Endodermal cell (in vitro differentiated cells): ENCODE measurements around the gene MRC2. TPM values are rescaled to one million over a fixed set of nuclear protein-coding genes. Genes with fewer than 3 reads are reported as not detected.

Experiments
- DNase-seq: peaks from one replicate; pipeline ENCODE4 v3.0.0-alpha.2; 2017
- H3K27ac ChIP-seq: 2 replicates; pipeline ENCODE4 v1.5.1; 2013; ENCODE audit warnings: mild to moderate bottlenecking, low read depth, low read length, moderate library complexity
- H3K27me3 ChIP-seq: 2 replicates; pipeline ENCODE4 v1.6.1; 2013; ENCODE audit warnings: mild to moderate bottlenecking, low read length, moderate library complexity; ENCODE audit not compliant: insufficient read depth, control insufficient read depth, poor library complexity, severe bottlenecking
- H3K36me3 ChIP-seq: 2 replicates; pipeline ENCODE4 v1.7.0; 2013; ENCODE audit warnings: mild to moderate bottlenecking, low read length, moderate library complexity; ENCODE audit not compliant: control insufficient read depth, insufficient read depth
- H3K4me1 ChIP-seq: one replicate; pipeline ENCODE4 v1.7.0; 2013; ENCODE audit warnings: low read length; ENCODE audit not compliant: control insufficient read depth, insufficient read depth
- H3K4me3 ChIP-seq: 2 replicates; pipeline ENCODE4 v1.5.1; 2013; ENCODE audit warnings: mild to moderate bottlenecking, low read length, moderate library complexity
- H3K9ac ChIP-seq: 2 replicates; pipeline ENCODE4 v1.6.1; 2013; ENCODE audit warnings: mild to moderate bottlenecking, low read length, moderate library complexity; ENCODE audit not compliant: poor library complexity, severe bottlenecking; ENCODE audit errors: extremely low read depth
- H3K9me3 ChIP-seq: 2 replicates; pipeline ENCODE4 v1.6.1; 2013; ENCODE audit warnings: mild to moderate bottlenecking, low read length, moderate library complexity; ENCODE audit not compliant: control insufficient read depth
- H3K27ac Mint-ChIP-seq: 2 replicates; pipeline ENCODE4 v1.8.0; 2020; ENCODE audit warnings: mixed read lengths
- H3K27me3 Mint-ChIP-seq: 2 replicates; pipeline ENCODE4 v1.8.0; 2021; ENCODE audit warnings: mild to moderate bottlenecking, mixed read lengths; ENCODE audit not compliant: insufficient read depth
- H3K36me3 Mint-ChIP-seq: 2 replicates; pipeline ENCODE4 v1.8.0; 2020; ENCODE audit warnings: low read depth, mixed read lengths
- H3K4me1 Mint-ChIP-seq: 2 replicates; pipeline ENCODE4 v1.8.0; 2020; ENCODE audit warnings: mixed read lengths
- H3K4me3 Mint-ChIP-seq: 2 replicates; pipeline ENCODE4 v1.8.0; 2020; ENCODE audit warnings: mild to moderate bottlenecking, moderate library complexity, mixed read lengths
- H3K9me3 Mint-ChIP-seq: 2 replicates; pipeline ENCODE4 v1.8.0; 2020; ENCODE audit warnings: mild to moderate bottlenecking, mixed read lengths
- CTCF ChIP-seq: fragments of 200-600 bp; sonication (generic); conservative IDR thresholded peaks from 2 replicates; pipeline ENCODE4 v1.5.0; 2021; ENCODE audit warnings: antibody characterized with exemption, mild to moderate bottlenecking
- WGBS, 2 experiments: methylation state at CpG; one replicate each; pipeline versions ENCODE4 v1.1.5 to v1.1.7; 2013; ENCODE audit warnings: missing lambda C conversion rate in 2 of 2, mixed read lengths in 1 of 2; ENCODE audit not compliant: insufficient coverage in 1 of 2, insufficient read length in 1 of 2; 5-methylcytosine and 5-hydroxymethylcytosine counted together
- total RNA-seq, 2 donors: library from RNA; stranded (reverse); fragmentation: NEBNext Ultra II Directional in 1 of 2; extraction: Animal tissue kit (Norgen Biotek cat#: 25700) in 1 of 2; gene quantifications; 2 replicates in 1 of 2; 3 replicates in 1 of 2; pipeline ENCODE4 v1.2.1, GENCODE V29; 2021

Gene MRC2
- total RNA-seq, 2 donors from 2014 or later: 103 to 165 TPM

DNA sequence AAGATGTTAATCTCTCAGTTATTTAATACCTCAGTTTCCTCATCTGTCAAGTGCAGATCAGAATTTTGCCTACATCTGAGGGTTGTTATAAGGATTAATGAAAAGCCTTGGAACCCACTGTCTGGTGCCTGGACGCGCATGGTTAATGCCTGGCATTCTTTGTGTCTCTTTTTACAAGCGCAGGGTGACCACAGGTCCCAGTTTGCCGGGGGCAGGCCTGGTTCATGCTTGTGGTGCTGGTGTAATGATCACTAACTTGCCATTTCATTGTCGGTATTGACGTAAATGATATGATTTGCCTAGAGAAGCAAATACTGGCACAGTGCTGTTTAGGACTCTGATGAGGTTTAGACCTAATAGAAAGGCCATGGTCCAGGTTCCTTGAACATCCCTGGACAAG lies 23.1 kb downstream of the MRC2 start:
- peaks cover 22% of the 10 kb centered on the region for H3K4me1 Mint-ChIP-seq
- H3K27ac Mint-ChIP-seq: no peak overlapping the region
- Histone ChIP-seq H3K36me3 (peaks cover 9% of the 10 kb centered on the region), H3K4me1 (peaks cover 7% of the 10 kb centered on the region), H3K9ac (no peak overlapping the region), H3K27me3 (no peaks in the 10 kb centered on the region), H3K9me3 (no peaks in the 10 kb centered on the region), H3K4me3 (no peak overlapping the region), H3K27ac (no peak overlapping the region)
- H3K4me3 Mint-ChIP-seq: no peak overlapping the region
- H3K9me3 Mint-ChIP-seq: peaks cover 2% of the 10 kb centered on the region
- WGBS, 2 experiments: 95 to 98% methylated on average over 4 to 6 of the region's 6 CpGs
- no peak for DNase-seq
- peaks cover 11% of the 10 kb centered on the region for H3K36me3 Mint-ChIP-seq
- H3K27me3 Mint-ChIP-seq: no peaks in the 10 kb centered on the region
- TF ChIP-seq CTCF: no peak

DNA sequence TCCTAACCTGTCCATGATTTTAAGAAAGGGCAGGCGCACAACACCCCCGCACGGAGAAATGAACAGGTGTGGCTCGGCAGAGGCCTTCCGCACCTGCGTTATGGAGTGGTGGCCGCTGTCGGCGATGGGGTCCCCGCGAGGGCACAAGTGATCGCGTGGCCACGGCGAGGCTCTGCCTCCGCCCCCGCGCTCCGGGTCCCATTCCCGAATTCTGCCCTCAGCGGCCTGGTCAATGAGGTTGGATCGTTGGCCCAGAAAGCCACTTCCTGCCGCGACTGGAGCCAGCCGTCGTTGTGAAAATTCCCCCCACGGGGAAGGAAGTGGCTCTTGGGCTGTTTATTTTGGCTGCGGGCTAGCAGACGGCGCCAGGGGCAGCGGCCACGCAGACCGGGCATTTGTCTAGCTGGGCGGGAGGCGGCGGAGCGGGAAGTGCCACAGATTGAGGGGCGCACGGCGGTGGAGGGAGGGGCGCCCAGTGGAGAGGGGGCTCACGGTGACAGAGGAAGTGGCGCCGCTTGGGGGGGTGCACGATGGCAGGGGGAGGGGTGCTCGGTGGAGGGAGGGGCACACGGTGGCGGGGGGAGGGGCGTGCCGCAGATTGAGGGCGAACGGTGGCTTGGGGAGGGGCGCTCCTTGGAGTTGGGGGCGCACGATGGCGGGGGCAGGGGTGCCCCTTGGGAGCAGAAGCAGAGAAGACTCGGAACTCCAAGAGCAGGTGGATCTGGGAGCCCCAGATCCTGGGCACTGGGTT lies 25.0 kb downstream of the MRC2 start:
- DNase-seq: peak; percentile 88

More for the DNA sequence above, 25.0 kb downstream of the MRC2 start:
- H3K36me3 Mint-ChIP-seq: peaks cover 16% of the 10 kb centered on the region
- H3K36me3 ChIP-seq: peaks cover 9% of the 10 kb centered on the region
- 13 to 21% methylated on average over 31 to 57 of the region's 57 CpGs for WGBS, 2 experiments
- H3K4me1 ChIP-seq: peaks cover 7% of the 10 kb centered on the region
- H3K27ac Mint-ChIP-seq: peak overlapping the region; percentile 91
- peak overlapping the region; percentile 75 for H3K4me3 ChIP-seq
- H3K9me3 ChIP-seq: no peaks in the 10 kb centered on the region
- H3K4me3 Mint-ChIP-seq: peak overlapping the region; percentile 68
- peaks cover 2% of the 10 kb centered on the region for H3K9me3 Mint-ChIP-seq
- H3K4me1 Mint-ChIP-seq: peaks cover 22% of the 10 kb centered on the region
- no peaks in the 10 kb centered on the region for H3K27me3 ChIP-seq
- H3K27me3 Mint-ChIP-seq: no peaks in the 10 kb centered on the region
- TF ChIP-seq CTCF: no peak
- H3K27ac ChIP-seq: peak overlapping the region; percentile 93
- peak overlapping the region; percentile 77 for H3K9ac ChIP-seq
